Stimulated activated CD8-positive, alpha-beta memory T cell treated with anti-CD3 and anti-CD28 coated beads, Interleukin-15, amount 100 ng/mL, for 4 hours (primary cell): ENCODE data around the gene SELENOP.

ENCODE experiments used
- DNase-seq, 2 donors: peaks; one replicate each; pipeline ENCODE4 v3.0.0-alpha.2; 2020; ENCODE audit warnings: low read depth in 2 of 2

Gene SELENOP

DNA sequence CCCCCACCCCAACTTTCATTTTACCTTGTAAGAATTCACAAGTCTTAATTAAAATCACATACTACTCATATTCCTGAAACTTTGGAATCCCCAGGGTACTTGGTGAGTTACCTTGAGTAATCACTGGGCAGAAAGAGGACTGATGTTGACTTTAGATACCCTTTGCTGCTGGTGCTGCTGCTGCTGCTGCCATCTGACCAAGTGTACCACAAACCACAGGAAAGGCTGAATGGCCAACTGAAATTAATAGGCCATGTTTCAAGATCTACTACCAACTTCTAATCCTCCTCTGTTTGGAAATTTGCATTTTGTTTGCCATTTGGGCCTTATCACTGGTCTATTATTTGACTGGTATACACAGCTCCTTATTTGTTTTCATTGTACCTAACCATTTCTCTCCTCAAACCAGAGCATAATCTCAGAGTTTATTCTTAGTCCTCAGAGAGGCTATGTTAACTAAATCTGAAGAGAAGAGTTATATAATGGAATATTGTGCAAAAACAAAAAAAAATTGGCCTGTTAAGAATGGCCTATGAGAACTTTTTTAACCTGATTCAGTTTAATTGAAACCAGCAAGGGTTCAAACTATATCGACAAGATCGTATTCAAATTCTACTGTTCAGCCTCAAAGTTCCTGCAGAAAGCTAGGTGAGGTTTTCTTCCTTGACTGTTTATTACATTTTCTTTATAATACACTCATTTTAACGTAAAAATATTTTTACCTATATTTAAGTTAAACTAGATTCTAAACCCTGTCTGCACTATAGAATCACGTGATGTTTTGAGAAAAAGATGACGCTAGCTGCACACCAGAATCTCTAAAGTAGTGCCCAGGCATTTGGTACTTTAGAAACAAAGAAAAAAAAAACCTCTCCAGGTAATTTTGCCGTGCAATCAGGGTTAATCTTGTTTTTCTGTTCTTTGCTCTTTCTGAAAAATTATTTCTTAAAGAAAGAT, 13.1 kb downstream of the SELENOP start:
- DNase-seq: no peak

DNA sequence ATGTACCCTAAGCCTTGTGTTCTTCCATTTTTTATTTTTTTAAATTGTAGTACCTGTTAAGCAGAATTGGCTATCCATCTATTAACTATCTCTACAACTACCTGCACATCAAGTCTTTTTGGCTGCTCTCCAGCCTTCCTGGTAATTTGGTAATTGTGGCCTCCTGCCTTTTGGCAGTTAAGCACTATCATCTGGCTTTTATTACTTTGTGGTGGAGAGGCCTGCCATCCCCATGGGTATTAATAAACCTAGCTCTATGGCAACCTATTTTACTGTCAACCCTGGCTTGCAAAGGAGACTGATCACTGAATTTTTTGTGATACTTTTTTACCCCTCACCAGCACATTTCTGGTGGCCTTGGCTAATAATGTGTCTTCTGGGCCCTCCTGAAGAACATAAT, 20.5 kb downstream of the SELENOP start:
- no peak for DNase-seq

- DNase-seq: no peak
Measured at GRCh38 chr5:42787845-42788244, 23.8 kb downstream of the SELENOP start.

- DNase-seq: no peak
Measured at GRCh38 chr5:42787073-42787472, 24.6 kb downstream of the SELENOP start.

- no peak for DNase-seq
Measured at GRCh38 chr5:42785756-42786155, 25.9 kb downstream of the SELENOP start.

DNA sequence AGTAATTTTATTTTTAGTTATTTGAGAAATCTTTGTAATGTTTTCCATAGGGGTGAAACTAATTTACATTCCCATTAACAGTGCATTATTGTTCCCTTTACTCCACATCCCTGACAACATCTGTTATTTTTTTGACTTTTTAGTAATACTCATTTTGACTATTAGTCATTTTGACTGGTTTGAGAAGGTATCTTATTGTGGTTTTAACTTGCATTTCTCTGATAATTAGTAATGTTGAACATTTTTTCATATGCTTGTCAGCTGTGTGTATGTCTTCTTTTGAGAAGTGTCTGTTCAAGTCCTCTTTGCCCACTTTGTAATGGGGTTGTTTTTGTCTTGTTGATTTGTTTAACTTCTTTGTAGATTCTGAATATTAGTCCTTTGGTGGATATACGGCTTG, 27.6 kb downstream of the SELENOP start:
- no peak for DNase-seq

- no peak for DNase-seq
Measured at GRCh38 chr5:42781584-42781983, 30.1 kb downstream of the SELENOP start.

DNA sequence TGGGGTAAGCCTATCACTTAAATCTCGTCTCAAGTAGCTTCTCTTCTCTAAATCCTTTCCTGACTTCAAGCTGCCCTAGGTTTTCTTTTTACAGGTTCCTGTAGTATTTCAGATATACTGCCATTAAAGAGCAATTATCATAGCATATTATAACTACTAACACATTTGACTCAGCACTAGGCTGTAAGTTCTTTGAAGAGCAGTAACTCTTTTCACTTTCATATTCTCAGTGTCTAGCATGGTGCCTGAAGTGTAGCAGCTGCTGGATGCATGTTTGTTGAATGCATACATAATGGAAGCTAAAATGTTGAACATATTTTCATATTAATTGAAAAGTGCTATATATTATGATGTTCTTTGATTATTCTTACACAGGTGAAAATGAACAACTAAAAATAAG, 32.6 kb downstream of the SELENOP start:
- DNase-seq: no peak

- DNase-seq: no peak
Measured at GRCh38 chr5:42772265-42772993, 39.3 kb downstream of the SELENOP start.

GRCh38 chr5:42770003-42770402, 41.7 kb downstream of the SELENOP start:
- DNase-seq: no peak

- no peak for DNase-seq
Measured at GRCh38 chr5:42768106-42768504, 43.6 kb downstream of the SELENOP start.

- no peak for DNase-seq
Measured at GRCh38 chr5:42767491-42768105, 44.1 kb downstream of the SELENOP start.

- no peak for DNase-seq
Measured at GRCh38 chr5:42761791-42762190, 49.9 kb downstream of the SELENOP start.

DNA sequence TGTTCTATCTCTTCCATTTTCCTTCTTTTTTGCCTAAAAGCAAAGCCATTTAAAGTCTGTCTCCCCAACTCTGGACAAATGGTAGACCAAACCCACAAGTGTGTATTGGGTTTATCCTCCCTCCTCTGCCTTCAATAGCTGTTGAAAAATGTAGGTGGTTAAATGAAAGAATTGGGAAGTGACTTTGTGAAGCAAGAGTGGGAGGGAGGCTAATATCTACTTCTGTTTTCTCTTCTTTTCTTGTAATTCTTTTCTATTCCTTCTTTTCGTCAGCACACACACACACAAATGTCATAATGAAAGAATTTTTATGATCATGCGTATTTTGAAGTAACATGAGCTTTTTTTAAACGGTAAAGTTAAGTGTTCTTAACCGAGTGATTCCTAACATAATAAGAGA, 51.3 kb downstream of the SELENOP start:
- no peak for DNase-seq

DNA sequence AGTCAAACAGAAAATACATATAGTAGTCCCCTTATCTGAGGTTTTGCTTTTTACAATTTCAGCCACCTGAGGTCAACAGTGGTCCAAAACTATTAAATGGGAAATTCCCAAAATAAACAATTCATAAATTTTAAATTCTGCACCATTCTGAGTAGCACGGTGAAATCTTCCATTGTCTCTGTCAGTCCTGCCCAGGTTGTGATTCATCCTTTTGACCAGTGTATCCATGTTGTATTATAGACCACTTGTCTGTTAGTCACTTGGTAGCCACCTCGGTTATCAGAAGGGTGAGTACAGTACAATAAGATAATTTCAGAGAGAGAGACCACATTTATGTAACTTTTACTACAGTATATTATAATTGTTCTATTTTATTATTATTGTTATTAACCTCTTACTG, 52.2 kb downstream of the SELENOP start:
- no peak for DNase-seq

DNA sequence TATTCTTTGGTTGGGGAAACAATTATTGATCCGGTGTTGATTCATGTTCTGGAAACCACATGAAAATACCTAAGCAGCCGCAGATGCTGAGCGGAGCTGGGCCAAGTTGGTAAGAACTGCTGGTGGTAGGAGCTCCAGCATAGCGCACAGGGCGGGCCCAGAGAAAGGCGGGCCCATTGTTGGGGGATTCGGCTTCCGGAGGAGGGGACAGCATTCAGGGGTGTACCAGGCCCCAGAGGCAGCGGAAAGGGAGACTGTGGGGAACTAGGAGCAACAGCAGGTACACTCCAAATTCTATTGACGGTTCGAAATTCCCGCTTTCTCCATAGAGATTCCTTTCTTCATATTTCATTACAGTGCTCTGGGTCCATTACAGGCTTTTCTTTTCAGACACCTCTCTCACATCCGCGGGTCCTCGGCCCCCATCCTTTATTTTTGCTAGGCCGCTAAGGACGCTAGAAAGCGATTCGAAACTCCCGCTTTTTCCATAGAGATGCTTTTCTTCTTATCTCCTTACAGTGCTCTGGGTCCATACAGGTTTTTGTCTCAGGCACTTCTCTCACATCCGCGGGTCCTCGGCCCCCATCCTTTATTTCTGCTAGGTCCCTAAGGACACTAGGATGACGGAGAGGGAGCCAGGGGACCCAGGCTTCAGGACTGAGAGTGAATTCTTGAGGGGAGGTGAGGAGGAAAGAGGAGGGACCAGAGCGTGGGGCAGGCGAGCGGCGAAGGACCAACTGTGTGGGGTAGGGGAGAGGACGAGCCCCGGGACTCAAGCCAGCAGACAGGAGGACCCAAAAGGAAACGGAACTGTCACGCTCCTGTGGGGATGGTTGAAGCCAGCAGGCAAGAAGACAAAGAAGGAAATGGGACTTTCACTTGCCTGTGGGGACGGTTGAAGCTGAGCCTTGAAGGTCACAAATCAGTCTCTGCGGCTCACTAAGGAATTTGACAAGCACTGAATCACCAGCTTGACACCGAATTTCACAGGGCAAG, 54.8 kb downstream of the SELENOP start, which contains the start of gene CCDC152:
CCDC152 (plus strand) TSS at position 213 of the 996 bp plus-strand sequence. CDS start 2,304 bp downstream, outside the sequence.
- peak; percentile 19 to 35 for DNase-seq

GRCh38 chr5:42753099-42753498, 58.6 kb downstream of the SELENOP start:
- DNase-seq: no peak

DNA sequence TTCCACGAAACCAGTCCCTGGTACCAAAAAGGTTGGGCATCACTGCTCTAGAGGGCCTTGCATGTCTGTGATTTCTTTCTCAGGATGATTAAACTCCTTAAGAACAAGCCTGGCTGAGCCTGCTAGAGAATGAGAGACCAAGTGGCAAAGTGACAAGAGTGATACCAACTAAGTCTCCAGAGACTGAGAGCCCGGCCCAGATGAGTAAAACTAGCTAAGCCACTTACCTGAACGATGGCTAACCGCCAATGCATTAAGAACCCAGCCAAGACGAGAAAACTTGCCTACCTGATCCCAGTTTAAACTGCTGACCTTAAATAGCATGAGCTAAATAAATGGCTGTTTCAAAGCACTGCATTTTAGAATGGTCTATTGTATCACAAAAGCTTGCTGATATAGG, 60.6 kb downstream of the SELENOP start:
- no peak for DNase-seq

- no peak for DNase-seq
Measured at GRCh38 chr5:42750507-42750906, 61.2 kb downstream of the SELENOP start.
